ENCODE measurements around the gene APOBEC4.

Gene APOBEC4

GRCh38 chr1:183646776-183647175 is 6.3 kb downstream of the APOBEC4 start:
- H3K36me3 ChIP-seq (ENCODE audit: control insufficient read depth in 2 of 2, insufficient read depth in 2 of 2, low read length in 2 of 2): no peaks in the 10 kb centered on the region
- no peak overlapping the region for H3K4me3 ChIP-seq (ENCODE audit: low read length in 2 of 2)
- H3K9me3 ChIP-seq (ENCODE audit: control insufficient read depth in 2 of 2, low read length in 2 of 2): no peaks in the 10 kb centered on the region
- H3K27me3 ChIP-seq (ENCODE audit: control insufficient read depth in 1 of 2, insufficient read depth in 2 of 2, low read length in 2 of 2): no peaks in the 10 kb centered on the region
- no peak overlapping the region for H3K27ac ChIP-seq (ENCODE audit: low read length)
- H3K4me1 ChIP-seq (ENCODE audit: control insufficient read depth, insufficient read depth, low read length): no peaks in the 10 kb centered on the region
- no peak overlapping the region for H3K9ac ChIP-seq (ENCODE audit: low read length in 2 of 2)

- Histone ChIP-seq H3K9me3 (ENCODE audit: control insufficient read depth in 2 of 2, low read length in 2 of 2) (no peaks in the 10 kb centered on the region), H3K9ac (ENCODE audit: low read length in 2 of 2) (no peak overlapping the region), H3K4me3 (ENCODE audit: low read length in 2 of 2) (no peak overlapping the region), H3K27ac (ENCODE audit: low read length) (no peak overlapping the region), H3K4me1 (ENCODE audit: control insufficient read depth, insufficient read depth, low read length) (no peaks in the 10 kb centered on the region), H3K36me3 (ENCODE audit: control insufficient read depth in 2 of 2, insufficient read depth in 2 of 2, low read length in 2 of 2) (no peaks in the 10 kb centered on the region), H3K27me3 (ENCODE audit: control insufficient read depth in 1 of 2, insufficient read depth in 2 of 2, low read length in 2 of 2) (no peaks in the 10 kb centered on the region)
Observed at GRCh38 chr1:183645531-183645930, 7.6 kb downstream of the APOBEC4 start.

- no peak overlapping the region for H3K4me3 ChIP-seq (ENCODE audit: low read length in 2 of 2)
- no peaks in the 10 kb centered on the region for H3K4me1 ChIP-seq (ENCODE audit: control insufficient read depth, insufficient read depth, low read length)
Observed at GRCh38 chr1:183642166-183642565, 10.9 kb downstream of the APOBEC4 start.

GRCh38 chr1:183640193-183640592 is 12.9 kb downstream of the APOBEC4 start:
- no peak overlapping the region for H3K27ac ChIP-seq (ENCODE audit: low read length)
- H3K27me3 ChIP-seq (ENCODE audit: control insufficient read depth in 1 of 2, insufficient read depth in 2 of 2, low read length in 2 of 2): no peaks in the 10 kb centered on the region
- no peaks in the 10 kb centered on the region for H3K9me3 ChIP-seq (ENCODE audit: control insufficient read depth in 2 of 2, low read length in 2 of 2)
- peaks cover 4% of the 10 kb centered on the region for H3K4me1 ChIP-seq (ENCODE audit: control insufficient read depth, insufficient read depth, low read length)
- H3K36me3 ChIP-seq (ENCODE audit: control insufficient read depth in 2 of 2, insufficient read depth in 2 of 2, low read length in 2 of 2): no peaks in the 10 kb centered on the region
- no peak overlapping the region for H3K4me3 ChIP-seq (ENCODE audit: low read length in 2 of 2)
- no peak overlapping the region for H3K9ac ChIP-seq (ENCODE audit: low read length in 2 of 2)

More at GRCh38 chr1:183642166-183642565, 10.9 kb downstream of the APOBEC4 start:
- no peak overlapping the region for H3K9ac ChIP-seq (ENCODE audit: low read length in 2 of 2)
- no peaks in the 10 kb centered on the region for H3K36me3 ChIP-seq (ENCODE audit: control insufficient read depth in 2 of 2, insufficient read depth in 2 of 2, low read length in 2 of 2)
- no peaks in the 10 kb centered on the region for H3K27me3 ChIP-seq (ENCODE audit: control insufficient read depth in 1 of 2, insufficient read depth in 2 of 2, low read length in 2 of 2)
- no peak overlapping the region for H3K27ac ChIP-seq (ENCODE audit: low read length)
- H3K9me3 ChIP-seq (ENCODE audit: control insufficient read depth in 2 of 2, low read length in 2 of 2): no peaks in the 10 kb centered on the region

GRCh38 chr1:183638649-183639387 is 14.3 kb downstream of the APOBEC4 start:
- H3K27ac ChIP-seq (ENCODE audit: low read length): no peak overlapping the region
- no peaks in the 10 kb centered on the region for H3K9me3 ChIP-seq (ENCODE audit: control insufficient read depth in 2 of 2, low read length in 2 of 2)
- H3K36me3 ChIP-seq (ENCODE audit: control insufficient read depth in 2 of 2, insufficient read depth in 2 of 2, low read length in 2 of 2): no peaks in the 10 kb centered on the region
- H3K27me3 ChIP-seq (ENCODE audit: control insufficient read depth in 1 of 2, insufficient read depth in 2 of 2, low read length in 2 of 2): no peaks in the 10 kb centered on the region
- H3K4me3 ChIP-seq (ENCODE audit: low read length in 2 of 2): no peak overlapping the region
- H3K9ac ChIP-seq (ENCODE audit: low read length in 2 of 2): no peak overlapping the region
- H3K4me1 ChIP-seq (ENCODE audit: control insufficient read depth, insufficient read depth, low read length): peaks cover 4% of the 10 kb centered on the region

GRCh38 chr1:183636783-183637182 is 16.3 kb downstream of the APOBEC4 start:
- Histone ChIP-seq H3K9me3 (ENCODE audit: control insufficient read depth in 2 of 2, low read length in 2 of 2) (no peaks in the 10 kb centered on the region), H3K36me3 (ENCODE audit: control insufficient read depth in 2 of 2, insufficient read depth in 2 of 2, low read length in 2 of 2) (no peaks in the 10 kb centered on the region), H3K4me1 (ENCODE audit: control insufficient read depth, insufficient read depth, low read length) (peaks cover 4% of the 10 kb centered on the region), H3K9ac (ENCODE audit: low read length in 2 of 2) (no peak overlapping the region), H3K27ac (ENCODE audit: low read length) (no peak overlapping the region), H3K27me3 (ENCODE audit: control insufficient read depth in 1 of 2, insufficient read depth in 2 of 2, low read length in 2 of 2) (no peaks in the 10 kb centered on the region), H3K4me3 (ENCODE audit: low read length in 2 of 2) (no peak overlapping the region)

GRCh38 chr1:183636334-183636682 is 16.8 kb downstream of the APOBEC4 start:
- Histone ChIP-seq H3K4me3 (ENCODE audit: low read length in 2 of 2) (peak overlapping the region; percentile 82 to 89), H3K27me3 (ENCODE audit: control insufficient read depth in 1 of 2, insufficient read depth in 2 of 2, low read length in 2 of 2) (no peaks in the 10 kb centered on the region), H3K4me1 (ENCODE audit: control insufficient read depth, insufficient read depth, low read length) (peaks cover 4% of the 10 kb centered on the region), H3K36me3 (ENCODE audit: control insufficient read depth in 2 of 2, insufficient read depth in 2 of 2, low read length in 2 of 2) (no peaks in the 10 kb centered on the region), H3K9ac (ENCODE audit: low read length in 2 of 2) (peak overlapping the region; percentile 59 to 62), H3K27ac (ENCODE audit: low read length) (no peak overlapping the region), H3K9me3 (ENCODE audit: control insufficient read depth in 2 of 2, low read length in 2 of 2) (no peaks in the 10 kb centered on the region)

- H3K27ac ChIP-seq (ENCODE audit: low read length): peak within 1 kb of the TSS; percentile 77
- peak within 1 kb of the TSS; percentile 82 to 97 for H3K9ac ChIP-seq (ENCODE audit: low read length in 2 of 2)
- H3K4me3 ChIP-seq (ENCODE audit: low read length in 2 of 2): peak within 1 kb of the TSS; percentile 87 to 89
Observed at GRCh38 chr1:183635606-183636333, 17.3 kb downstream of the APOBEC4 start, which contains the start of gene ARPC5. Gene ARPC5, minus strand, starts transcription at chr1:183635783. Its CDS starts 124 bp downstream, at chr1:183635659.

GRCh38 chr1:183635099-183635605 is 18.0 kb downstream of the APOBEC4 start:
- peak overlapping the region; percentile 87 to 89 for H3K4me3 ChIP-seq (ENCODE audit: low read length in 2 of 2)
- H3K36me3 ChIP-seq (ENCODE audit: control insufficient read depth in 2 of 2, insufficient read depth in 2 of 2, low read length in 2 of 2): peaks cover 0 to under 1% of the 10 kb centered on the region in 2 donors
- peaks cover 6% of the 10 kb centered on the region for H3K4me1 ChIP-seq (ENCODE audit: control insufficient read depth, insufficient read depth, low read length)
- H3K9me3 ChIP-seq (ENCODE audit: control insufficient read depth in 2 of 2, low read length in 2 of 2): no peaks in the 10 kb centered on the region
- H3K27ac ChIP-seq (ENCODE audit: low read length): peak overlapping the region; percentile 77
- H3K27me3 ChIP-seq (ENCODE audit: control insufficient read depth in 1 of 2, insufficient read depth in 2 of 2, low read length in 2 of 2): no peaks in the 10 kb centered on the region
- H3K9ac ChIP-seq (ENCODE audit: low read length in 2 of 2): peak overlapping the region; percentile 82 to 97

More at GRCh38 chr1:183635606-183636333, 17.3 kb downstream of the APOBEC4 start, which contains the start of gene ARPC5:
- Histone ChIP-seq H3K27me3 (ENCODE audit: control insufficient read depth in 1 of 2, insufficient read depth in 2 of 2, low read length in 2 of 2) (no peaks in the 10 kb centered on the region), H3K36me3 (ENCODE audit: control insufficient read depth in 2 of 2, insufficient read depth in 2 of 2, low read length in 2 of 2) (no peaks in the 10 kb centered on the region), H3K4me1 (ENCODE audit: control insufficient read depth, insufficient read depth, low read length) (peaks cover 4% of the 10 kb centered on the region), H3K9me3 (ENCODE audit: control insufficient read depth in 2 of 2, low read length in 2 of 2) (no peaks in the 10 kb centered on the region)

GRCh38 chr1:183634429-183635065 is 18.6 kb downstream of the APOBEC4 start:
- Histone ChIP-seq H3K36me3 (ENCODE audit: control insufficient read depth in 2 of 2, insufficient read depth in 2 of 2, low read length in 2 of 2) (peaks cover 0 to 4% of the 10 kb centered on the region in 2 donors), H3K9ac (ENCODE audit: low read length in 2 of 2) (peak overlapping the region; percentile 82 to 97), H3K4me3 (ENCODE audit: low read length in 2 of 2) (peak overlapping the region; percentile 87 to 89), H3K27me3 (ENCODE audit: control insufficient read depth in 1 of 2, insufficient read depth in 2 of 2, low read length in 2 of 2) (no peaks in the 10 kb centered on the region), H3K27ac (ENCODE audit: low read length) (peak overlapping the region; percentile 77), H3K4me1 (ENCODE audit: control insufficient read depth, insufficient read depth, low read length) (peaks cover 6% of the 10 kb centered on the region), H3K9me3 (ENCODE audit: control insufficient read depth in 2 of 2, low read length in 2 of 2) (no peaks in the 10 kb centered on the region)
